Measurements from ENCODE around the gene ATP10B.

Gene ATP10B

GRCh38 chr5:160701403-160701802, 150.6 kb downstream of the ATP10B start:
- no peak for DNase-seq (ENCODE audit: low read depth, low spot score)
- in situ Hi-C loops (cut with HindIII; ENCODE audit: low sequenced_read_pairs), result no loop called here
- H3K4me3 ChIP-seq (ENCODE audit: low read depth, low read length), result no peak overlapping the region
- TF ChIP-seq, protein P1, sequence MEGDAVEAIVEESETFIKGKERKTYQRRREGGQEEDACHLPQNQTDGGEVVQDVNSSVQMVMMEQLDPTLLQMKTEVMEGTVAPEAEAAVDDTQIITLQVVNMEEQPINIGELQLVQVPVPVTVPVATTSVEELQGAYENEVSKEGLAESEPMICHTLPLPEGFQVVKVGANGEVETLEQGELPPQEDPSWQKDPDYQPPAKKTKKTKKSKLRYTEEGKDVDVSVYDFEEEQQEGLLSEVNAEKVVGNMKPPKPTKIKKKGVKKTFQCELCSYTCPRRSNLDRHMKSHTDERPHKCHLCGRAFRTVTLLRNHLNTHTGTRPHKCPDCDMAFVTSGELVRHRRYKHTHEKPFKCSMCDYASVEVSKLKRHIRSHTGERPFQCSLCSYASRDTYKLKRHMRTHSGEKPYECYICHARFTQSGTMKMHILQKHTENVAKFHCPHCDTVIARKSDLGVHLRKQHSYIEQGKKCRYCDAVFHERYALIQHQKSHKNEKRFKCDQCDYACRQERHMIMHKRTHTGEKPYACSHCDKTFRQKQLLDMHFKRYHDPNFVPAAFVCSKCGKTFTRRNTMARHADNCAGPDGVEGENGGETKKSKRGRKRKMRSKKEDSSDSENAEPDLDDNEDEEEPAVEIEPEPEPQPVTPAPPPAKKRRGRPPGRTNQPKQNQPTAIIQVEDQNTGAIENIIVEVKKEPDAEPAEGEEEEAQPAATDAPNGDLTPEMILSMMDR (IDR thresholded peaks at IDR 0.05; ENCODE audit: low read depth, low read length), result no peak

- DNase-seq (ENCODE audit: low read depth, low spot score), result no peak
- in situ Hi-C loops (cut with HindIII; ENCODE audit: low sequenced_read_pairs), result no loop called here
- no peak overlapping the region for H3K4me3 ChIP-seq (ENCODE audit: low read depth, low read length)
- TF ChIP-seq, protein P1 (IDR thresholded peaks at IDR 0.05; ENCODE audit: low read depth, low read length), result no peak
Observed at GRCh38 chr5:160699301-160699700, 152.7 kb downstream of the ATP10B start.

- H3K4me3 ChIP-seq (ENCODE audit: low read depth, low read length), result no peak overlapping the region
- DNase-seq (ENCODE audit: low read depth, low spot score), result no peak
- TF ChIP-seq, protein P1 (IDR thresholded peaks at IDR 0.05; ENCODE audit: low read depth, low read length), result no peak
- in situ Hi-C loops (cut with HindIII; ENCODE audit: low sequenced_read_pairs), result no loop called here
Observed at GRCh38 chr5:160697281-160697680, 154.7 kb downstream of the ATP10B start.

- DNase-seq (ENCODE audit: low read depth, low spot score), result no peak
- in situ Hi-C loops (cut with HindIII; ENCODE audit: low sequenced_read_pairs), result no loop called here
- TF ChIP-seq, protein P1 (IDR thresholded peaks at IDR 0.05; ENCODE audit: low read depth, low read length), result no peak
- no peak overlapping the region for H3K4me3 ChIP-seq (ENCODE audit: low read depth, low read length)
Observed at GRCh38 chr5:160694896-160695295, 157.1 kb downstream of the ATP10B start.

DNA sequence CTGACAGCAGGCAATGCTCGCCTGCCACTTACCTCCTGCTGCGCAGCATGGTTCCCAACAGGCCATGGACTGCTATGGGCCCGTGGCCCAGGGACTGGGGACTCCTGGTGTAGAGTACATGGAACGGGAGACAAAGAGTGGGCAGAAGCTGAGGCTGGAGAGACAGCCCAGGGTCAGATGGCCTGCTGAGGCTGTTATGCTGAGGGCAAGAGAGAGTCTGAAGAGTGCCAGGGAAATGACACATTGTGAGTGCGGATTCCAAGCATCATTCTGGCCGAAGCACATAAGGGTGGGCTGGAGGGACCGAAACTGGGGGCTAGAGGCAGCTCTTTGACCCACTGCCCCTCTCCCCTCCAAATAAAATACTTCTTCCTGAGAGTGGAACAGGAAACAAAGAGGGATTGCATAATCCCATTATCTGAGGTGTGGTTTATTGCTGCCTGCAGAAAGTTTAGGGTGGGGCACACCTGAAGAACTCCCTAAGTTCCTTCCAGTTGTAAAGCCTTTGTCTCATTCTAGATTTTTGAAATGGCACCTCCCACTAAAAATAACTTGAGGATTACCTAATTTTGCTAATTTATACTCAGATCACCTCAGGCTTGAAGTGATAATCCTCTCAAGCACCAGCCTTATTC, 158.1 kb downstream of the ATP10B start:
- in situ Hi-C loops (cut with HindIII; ENCODE audit: low sequenced_read_pairs), result no loop called here
- TF ChIP-seq, protein P1 (IDR thresholded peaks at IDR 0.05; ENCODE audit: low read depth, low read length), result no peak
- no peak overlapping the region for H3K4me3 ChIP-seq (ENCODE audit: low read depth, low read length)
- DNase-seq (ENCODE audit: low read depth, low spot score), result no peak

GRCh38 chr5:160692271-160692670, 159.7 kb downstream of the ATP10B start:
- H3K4me3 ChIP-seq (ENCODE audit: low read depth, low read length), result no peak overlapping the region
- no peak for DNase-seq (ENCODE audit: low read depth, low spot score)
- TF ChIP-seq, protein P1 (IDR thresholded peaks at IDR 0.05; ENCODE audit: low read depth, low read length), result no peak
- in situ Hi-C loops (cut with HindIII; ENCODE audit: low sequenced_read_pairs), result no loop called here

Measured in astrocyte of the spinal cord (primary cell).